Measurements from ENCODE around the gene VSIG2.

VSIG2 gene

GRCh38 chr11:124751741-124752470, at the start of gene VSIG2:
Gene VSIG2, minus strand, starts transcription at chr11:124752255. Its CDS starts 118 bp downstream, at chr11:124752137.
- peaks cover 3% of the 10 kb centered on the region for H3K4me1 ChIP-seq (ENCODE audit: insufficient read depth, poor library complexity, severe bottlenecking)
- no peak within 1 kb of the TSS for H3K4me3 ChIP-seq (ENCODE audit: severe bottlenecking)
- TF ChIP-seq CTCF (IDR thresholded peaks at IDR 0.05; ENCODE audit: poor library complexity, severe bottlenecking): no peak
- no peak for ATAC-seq (ENCODE audit: low read depth)
- no peaks in the 10 kb centered on the region for H3K27me3 ChIP-seq (ENCODE audit: insufficient read depth, poor library complexity, severe bottlenecking)
- H3K9me3 ChIP-seq (ENCODE audit: severe bottlenecking): no peaks in the 10 kb centered on the region
- no peak within 1 kb of the TSS for H3K27ac ChIP-seq (ENCODE audit: poor library complexity, severe bottlenecking)
- no peaks in the 10 kb centered on the region for H3K36me3 ChIP-seq (ENCODE audit: low read depth)
- no peak for DNase-seq (ENCODE audit: low spot score)

DNA sequence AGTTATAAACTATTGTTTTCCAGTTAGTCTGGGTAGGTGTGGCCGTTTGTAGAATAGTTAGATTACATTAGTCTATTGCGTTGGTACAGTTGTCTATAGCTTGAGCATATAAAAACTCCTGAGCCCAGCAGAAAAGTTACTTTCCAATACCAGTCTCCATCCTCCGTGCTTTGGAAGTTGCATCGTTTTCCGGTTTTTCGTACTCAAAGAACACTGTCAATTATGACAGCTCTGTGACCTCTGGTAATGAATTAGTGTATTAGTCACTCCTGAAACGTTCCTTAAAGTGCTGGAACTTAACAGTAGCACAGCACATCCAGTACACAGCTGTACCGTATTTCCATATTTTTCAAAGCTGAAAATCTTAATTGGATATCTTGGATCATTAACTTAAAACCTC, 49.0 kb upstream of the VSIG2 start:
- no peak for TF ChIP-seq CTCF (IDR thresholded peaks at IDR 0.05; ENCODE audit: poor library complexity, severe bottlenecking)
- Histone ChIP-seq H3K4me3 (ENCODE audit: severe bottlenecking) (peak overlapping the region; percentile 94), H3K27ac (ENCODE audit: poor library complexity, severe bottlenecking) (peak overlapping the region; percentile 80), H3K36me3 (ENCODE audit: low read depth) (peaks cover 7% of the 10 kb centered on the region; the same call in 1 of the 2 replicates), H3K4me1 (ENCODE audit: insufficient read depth, poor library complexity, severe bottlenecking) (peaks cover 7% of the 10 kb centered on the region), H3K27me3 (ENCODE audit: insufficient read depth, poor library complexity, severe bottlenecking) (no peaks in the 10 kb centered on the region), H3K9me3 (ENCODE audit: severe bottlenecking) (no peaks in the 10 kb centered on the region)
- no peak for DNase-seq (ENCODE audit: low spot score)
- ATAC-seq (ENCODE audit: low read depth): peak; percentile 21

DNA sequence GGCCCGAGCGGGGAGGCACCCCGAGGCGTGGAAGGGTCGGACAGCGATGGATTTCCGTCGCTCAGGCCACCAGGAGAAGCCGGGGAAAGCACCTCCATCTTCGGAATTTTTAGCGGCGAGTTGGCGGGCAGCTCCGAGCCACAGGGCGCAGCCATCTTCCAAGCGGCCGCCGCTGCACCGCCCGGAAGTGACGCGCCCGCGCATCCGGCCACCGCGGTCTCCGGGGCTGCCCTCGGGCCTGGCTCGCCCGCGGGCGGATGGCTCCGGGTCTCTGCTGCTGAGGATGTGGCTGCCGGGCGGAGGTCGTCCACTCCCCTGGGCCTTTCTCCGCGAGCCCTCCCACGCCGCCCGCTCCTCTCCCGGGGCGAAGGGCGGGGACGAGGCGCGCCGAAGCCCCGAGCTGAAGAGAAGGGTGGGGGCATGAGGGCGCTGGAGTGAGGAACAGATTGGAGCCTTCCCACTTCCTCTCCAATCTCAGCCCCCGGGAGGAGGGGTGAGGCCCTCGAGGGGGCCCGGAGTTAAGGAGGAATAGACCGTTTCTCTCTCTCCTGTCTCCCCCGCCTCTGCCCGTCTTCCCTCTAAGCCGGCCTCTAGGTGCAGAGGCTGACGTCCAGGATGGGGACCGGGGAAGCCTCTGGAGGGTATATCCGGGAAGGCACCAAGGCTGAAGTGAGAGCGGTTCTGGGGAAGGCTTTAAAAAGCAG, 48.3 kb upstream of the VSIG2 start, which contains the start of gene MSANTD2:
Gene MSANTD2 (minus strand): TSS at position 181 of the 704 bp plus-strand sequence. CDS start 26 bp downstream, at position 155.
- peak within 1 kb of the TSS; percentile 94 for H3K4me3 ChIP-seq (ENCODE audit: severe bottlenecking)
- H3K36me3 ChIP-seq (ENCODE audit: low read depth): peaks cover 7% of the 10 kb centered on the region; the same call in 1 of the 2 replicates
- ATAC-seq (ENCODE audit: low read depth) (peak; percentile 87), DNase-seq (ENCODE audit: low spot score) (peak; percentile 74)
- peaks cover 7% of the 10 kb centered on the region for H3K4me1 ChIP-seq (ENCODE audit: insufficient read depth, poor library complexity, severe bottlenecking)
- no peaks in the 10 kb centered on the region for H3K9me3 ChIP-seq (ENCODE audit: severe bottlenecking)
- H3K27me3 ChIP-seq (ENCODE audit: insufficient read depth, poor library complexity, severe bottlenecking): no peaks in the 10 kb centered on the region
- no peak for TF ChIP-seq CTCF (IDR thresholded peaks at IDR 0.05; ENCODE audit: poor library complexity, severe bottlenecking)
- H3K27ac ChIP-seq (ENCODE audit: poor library complexity, severe bottlenecking): peak within 1 kb of the TSS; percentile 80

- Histone ChIP-seq H3K4me3 (ENCODE audit: severe bottlenecking) (peak overlapping the region; percentile 94), H3K27me3 (ENCODE audit: insufficient read depth, poor library complexity, severe bottlenecking) (no peaks in the 10 kb centered on the region), H3K36me3 (ENCODE audit: low read depth) (peaks cover 7% of the 10 kb centered on the region; the same call in 1 of the 2 replicates), H3K4me1 (ENCODE audit: insufficient read depth, poor library complexity, severe bottlenecking) (peaks cover 7% of the 10 kb centered on the region), H3K9me3 (ENCODE audit: severe bottlenecking) (no peaks in the 10 kb centered on the region), H3K27ac (ENCODE audit: poor library complexity, severe bottlenecking) (peak overlapping the region; percentile 80)
- ATAC-seq (ENCODE audit: low read depth) (peak; percentile 48), DNase-seq (ENCODE audit: low spot score) (no peak)
- TF ChIP-seq CTCF (IDR thresholded peaks at IDR 0.05; ENCODE audit: poor library complexity, severe bottlenecking): no peak
Measured at GRCh38 chr11:124799348-124800225, 47.5 kb upstream of the VSIG2 start.
